ENCODE measurements around the gene CFAP46.
A peak's percentile ranks its signal among the peaks of the same experiment; 100 is the strongest.

Gene CFAP46

DNA sequence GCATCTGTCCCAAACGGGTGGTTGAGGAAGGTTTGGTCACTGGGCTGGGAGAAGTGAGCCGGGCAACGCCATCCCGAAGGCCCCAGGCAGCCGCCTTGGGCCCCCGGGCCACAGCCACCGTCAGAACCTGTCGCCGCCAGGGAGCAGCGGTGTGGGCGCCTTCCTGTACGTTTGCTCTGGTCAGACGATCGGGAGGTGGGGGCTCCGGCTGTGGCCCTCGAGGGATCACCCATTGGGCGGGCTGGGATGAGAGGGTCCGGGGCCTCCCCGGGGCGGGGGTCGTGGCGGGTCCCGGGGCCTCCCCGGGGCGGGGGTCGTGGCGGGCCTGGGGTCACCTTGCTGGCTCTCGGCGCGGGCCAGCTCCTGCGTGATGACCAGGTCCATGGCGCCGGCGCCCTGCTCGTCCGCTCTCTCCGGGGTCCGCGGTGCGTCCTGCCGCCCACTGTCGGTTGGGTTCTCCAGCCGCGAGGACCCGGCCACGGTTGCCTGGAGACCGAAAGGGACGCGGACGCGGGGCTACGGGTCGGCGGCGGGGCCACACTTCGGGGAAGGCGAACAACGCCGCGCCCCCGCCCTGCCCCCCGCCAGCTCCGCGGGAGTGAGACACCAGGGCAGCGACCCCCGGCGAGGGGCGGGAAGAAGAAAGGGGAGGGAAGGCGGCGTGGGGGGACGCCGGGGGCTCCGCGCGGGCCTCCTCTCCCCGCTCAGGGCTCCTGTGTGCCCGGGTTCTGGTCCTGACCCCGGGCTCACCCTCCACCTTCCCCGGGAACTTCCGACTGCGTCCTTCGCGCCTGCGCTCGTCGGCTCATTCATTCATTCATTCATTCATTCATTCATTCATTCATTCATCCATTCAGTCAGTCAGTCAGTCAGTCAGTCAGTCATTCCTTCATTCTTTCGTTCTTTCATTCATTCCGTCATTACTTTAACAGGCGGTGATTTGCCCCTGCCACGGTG, at the start of gene CFAP46:
Gene CFAP46, minus strand, starts transcription at position 470 of the 957 bp plus-strand sequence. Its CDS starts 86 bp downstream, at position 384.
- DNase-seq: peak in 1 of 3 experiments; percentile 29

DNA sequence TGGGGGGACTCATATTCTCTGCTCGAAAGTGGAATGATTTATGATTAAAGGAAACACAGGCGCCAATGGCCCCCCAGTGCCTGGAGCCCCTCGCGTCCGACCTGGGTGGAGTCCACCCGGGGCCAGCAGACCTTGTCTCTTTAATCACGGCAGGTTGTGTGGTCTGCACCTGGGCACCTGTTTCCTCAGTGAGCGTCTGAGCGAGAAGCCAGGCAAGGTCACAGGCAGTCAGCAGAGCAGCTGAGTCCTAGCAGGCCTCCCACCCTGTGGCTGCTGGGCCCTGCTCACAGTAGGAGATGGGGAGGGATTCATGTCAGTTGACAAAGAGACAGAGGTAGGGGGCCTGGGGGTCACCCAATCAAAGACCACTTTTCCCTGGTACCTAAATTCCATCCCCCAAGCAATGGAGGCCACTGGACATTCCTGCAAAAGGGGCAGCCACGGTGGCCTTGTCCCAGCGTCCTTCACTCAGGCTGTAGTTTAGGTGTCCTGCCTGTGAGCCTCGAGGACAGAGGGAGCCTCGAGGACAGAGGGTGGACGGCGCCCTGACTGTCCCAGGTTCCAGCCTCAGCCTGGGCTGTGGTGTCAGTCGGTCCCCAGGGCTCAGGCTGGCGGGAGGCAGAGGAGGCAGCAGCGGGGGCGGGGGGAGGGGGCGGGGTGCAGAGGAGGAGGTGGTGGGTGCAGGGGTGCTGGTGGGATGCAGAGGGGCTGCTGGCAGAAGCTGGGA, 49.5 kb upstream of the CFAP46 start:
- DNase-seq: no peak

DNA sequence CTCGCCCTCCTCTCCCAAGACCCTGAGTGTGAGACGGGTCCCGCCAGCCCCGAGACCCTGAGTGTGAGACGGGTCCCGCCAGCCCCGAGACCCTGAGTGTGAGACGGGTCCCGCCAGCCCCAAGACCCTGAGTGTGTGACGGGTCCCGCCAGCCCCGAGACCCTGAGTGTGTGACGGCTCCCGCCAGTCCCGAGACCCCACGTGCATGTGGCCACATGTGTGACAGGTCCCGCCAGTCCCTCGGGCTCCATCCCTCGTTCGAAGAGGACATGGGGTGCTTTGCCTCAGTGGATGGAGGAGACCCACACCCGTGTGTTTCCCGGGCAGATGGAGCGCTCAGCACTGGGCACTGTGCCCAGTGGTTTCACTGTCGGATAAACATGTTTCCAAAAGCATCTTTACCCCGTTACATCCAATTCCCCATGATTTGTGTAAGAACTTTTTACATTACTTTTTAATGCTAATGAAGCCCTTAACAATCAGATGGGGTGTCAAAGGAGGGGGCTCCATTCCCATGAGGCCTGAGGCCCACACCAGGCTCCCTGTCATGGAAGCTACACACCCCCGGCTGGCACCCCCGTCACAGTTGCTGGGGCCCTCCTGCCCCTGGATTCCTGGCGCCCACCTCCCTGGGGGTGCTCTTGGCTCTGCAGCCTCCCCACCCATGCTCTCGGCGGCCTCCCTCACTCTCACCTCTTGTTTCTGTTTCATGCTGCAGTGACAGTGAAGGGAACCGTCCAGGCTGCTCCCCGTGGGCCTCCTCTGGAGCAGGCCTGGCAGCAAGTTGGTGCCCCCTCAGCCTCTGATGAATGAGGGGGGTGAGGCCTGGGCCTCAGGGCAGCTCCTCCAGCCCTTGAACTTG, 48.5 kb upstream of the CFAP46 start:
- DNase-seq: no peak

DNA sequence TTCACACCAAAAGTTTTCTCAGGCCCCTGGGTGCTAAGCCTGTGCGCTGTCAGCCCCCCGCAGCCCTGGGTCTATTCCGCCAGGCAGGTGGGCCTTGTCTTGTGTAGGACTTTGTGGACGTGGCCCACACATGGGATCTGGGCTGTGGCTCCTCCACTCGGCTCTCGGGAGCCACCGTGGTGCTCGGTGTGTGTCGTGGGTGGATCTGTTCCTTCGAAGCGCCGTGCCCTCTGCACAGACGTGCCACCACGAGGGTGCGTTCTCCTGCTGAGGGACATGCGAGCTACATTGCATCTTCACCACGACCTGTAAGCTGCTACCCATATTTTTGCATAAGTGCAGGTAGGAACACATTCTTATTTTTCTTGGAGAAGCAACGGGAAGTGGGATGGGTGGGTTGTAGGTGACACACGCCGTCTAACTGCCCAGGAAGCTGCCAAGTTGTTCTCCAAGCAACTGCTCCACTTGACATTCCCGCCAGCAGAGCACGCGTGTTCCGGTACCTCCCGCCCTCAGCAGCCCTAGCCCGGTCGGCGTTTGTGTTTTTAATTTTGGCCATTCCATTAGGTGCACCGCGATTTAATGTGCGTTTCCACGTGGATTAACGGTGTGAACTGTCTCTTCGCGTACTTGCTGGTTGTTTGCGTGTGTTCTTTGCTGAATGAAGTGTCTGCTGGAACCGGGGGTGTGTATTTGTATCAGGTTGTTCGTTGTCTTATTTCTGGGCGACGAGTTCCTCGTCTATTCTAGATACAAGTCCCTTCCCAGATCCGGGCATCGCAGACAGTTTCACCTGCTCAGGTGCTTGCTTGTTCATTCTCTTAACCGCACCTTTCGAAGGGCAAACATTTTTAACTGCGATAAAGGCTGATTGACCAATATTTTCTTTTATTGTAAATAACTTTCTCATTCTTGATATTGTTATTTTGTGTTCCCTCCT, 47.4 kb upstream of the CFAP46 start:
- DNase-seq: no peak

DNA sequence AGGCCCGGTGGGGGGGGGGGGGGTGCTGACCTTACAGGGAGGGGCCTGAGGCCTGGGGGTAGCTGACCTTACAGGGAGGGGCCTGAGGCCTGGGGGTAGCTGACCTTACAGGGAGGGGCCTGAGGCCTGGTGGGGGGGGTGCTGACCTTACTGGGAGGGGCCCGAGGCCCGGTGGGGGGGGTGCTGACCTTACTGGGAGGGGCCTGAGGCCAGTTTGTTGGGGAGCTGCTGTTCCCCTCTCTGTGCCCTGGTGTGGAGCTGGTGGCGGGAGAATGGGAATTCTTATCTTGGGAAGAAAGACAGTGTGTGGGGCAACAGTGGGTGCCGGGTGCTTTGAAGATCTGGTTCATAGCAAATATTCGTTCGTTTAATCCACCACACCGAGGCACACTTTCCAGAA, 46.6 kb upstream of the CFAP46 start:
- no peak for DNase-seq

DNA sequence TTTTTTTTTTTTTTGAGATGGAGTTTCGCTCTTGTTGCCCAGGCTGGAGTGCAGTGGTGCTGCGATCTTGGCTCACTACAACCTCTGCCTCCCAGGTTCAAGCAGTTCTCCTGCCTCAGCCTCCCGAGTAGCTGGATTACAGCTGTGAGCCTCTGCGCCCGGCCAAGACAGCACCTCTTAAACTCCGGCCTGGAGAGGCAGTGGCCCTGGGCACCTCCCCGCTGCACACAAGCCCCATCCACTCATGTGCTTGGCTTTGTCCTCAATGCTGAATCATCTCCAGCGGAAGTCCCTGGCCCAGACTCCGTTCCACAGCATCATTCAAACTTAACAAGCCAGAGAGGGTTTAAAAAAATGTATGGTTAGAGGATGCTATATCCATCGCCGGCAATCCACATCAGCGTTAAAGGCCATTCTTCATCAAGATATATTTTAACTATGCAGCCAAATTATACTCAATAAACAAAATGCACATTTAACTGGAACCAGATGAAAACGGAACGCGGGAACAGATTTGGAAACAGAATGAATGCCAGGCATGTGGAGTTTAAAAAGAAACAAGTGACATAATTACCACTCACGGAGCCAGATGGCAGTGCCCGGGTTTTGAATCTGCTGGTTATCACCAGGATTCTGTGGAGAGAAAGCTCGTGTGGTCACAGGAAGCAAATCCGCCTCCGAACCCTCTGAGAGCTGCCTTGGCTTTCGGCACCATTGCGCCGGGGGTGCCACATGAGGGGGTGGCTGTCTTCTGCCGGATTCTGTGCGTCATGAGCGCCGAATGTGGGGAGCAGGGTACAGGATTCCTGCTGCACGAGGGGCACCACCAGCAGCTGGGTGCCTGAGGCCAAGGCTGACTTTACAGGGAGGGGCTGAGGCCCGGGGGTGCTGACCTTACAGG, 45.6 kb upstream of the CFAP46 start:
- DNase-seq: no peak

GRCh38 chr10:132986978-132987377, 44.6 kb upstream of the CFAP46 start:
- DNase-seq: no peak

DNA sequence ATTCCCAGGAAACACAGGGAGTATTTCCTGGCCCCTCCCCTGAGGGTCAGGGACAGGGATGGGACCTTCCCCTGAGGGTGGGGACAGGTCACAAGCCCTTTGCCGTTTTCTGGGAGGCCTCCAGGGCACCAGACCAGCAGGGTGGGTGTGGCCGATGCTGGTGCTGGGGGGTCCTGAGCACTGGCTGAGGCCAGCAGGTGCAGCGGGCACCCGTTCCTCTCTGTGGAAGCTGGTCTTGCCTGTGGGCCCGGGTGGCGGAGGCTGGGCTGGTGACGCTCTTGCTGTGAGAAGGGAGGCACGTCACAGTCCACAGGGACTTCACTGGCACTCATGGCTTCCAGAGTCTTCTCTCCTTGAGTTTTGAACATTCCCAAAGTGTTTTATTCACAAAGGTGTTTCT, 44.2 kb upstream of the CFAP46 start:
- no peak for DNase-seq

- DNase-seq: no peak
Observed at GRCh38 chr10:132986076-132986475, 43.7 kb upstream of the CFAP46 start.

- DNase-seq: no peak
Observed at GRCh38 chr10:132985546-132985900, 43.2 kb upstream of the CFAP46 start.

- no peak for DNase-seq
Observed at GRCh38 chr10:132984801-132985545, 42.6 kb upstream of the CFAP46 start.

- DNase-seq: no peak
Observed at GRCh38 chr10:132984008-132984295, 41.6 kb upstream of the CFAP46 start.

DNA sequence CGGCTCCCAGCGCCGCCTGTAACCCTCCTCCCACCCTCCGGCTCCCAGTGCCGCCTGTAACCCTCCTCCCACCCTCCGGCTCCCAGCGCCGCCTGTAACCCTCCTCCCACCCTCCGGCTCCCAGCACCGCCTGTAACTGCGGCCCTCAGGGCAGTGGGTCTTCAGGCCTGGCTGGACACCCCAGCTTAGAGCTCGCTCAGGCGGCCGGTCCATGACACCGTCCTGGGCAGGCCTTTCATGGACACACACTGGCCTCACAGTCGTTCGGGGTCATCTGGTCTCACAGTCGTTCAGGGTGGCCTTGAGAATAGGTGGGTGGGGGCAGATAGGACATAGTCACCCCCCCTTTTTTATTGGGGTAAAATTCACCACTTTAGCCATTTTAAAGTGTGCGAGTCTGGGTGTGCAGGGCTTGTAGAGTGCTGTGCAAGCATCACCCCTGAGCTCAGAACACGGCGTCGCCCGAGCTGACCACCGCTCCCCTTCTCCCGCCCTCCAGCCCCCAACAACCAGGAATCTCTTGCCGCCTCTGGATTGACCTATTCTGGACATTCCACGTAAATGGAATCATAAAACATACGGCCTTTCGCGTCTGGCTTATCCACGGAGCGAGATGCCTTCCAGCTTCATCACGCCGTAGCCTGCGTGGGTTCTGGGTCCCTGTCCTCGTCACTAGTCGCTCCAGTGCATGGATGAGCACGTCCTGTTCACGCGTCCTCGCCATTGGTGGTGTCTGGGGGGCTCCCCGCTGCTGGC, 41.1 kb upstream of the CFAP46 start:
- DNase-seq: no peak

- DNase-seq: no peak
Observed at GRCh38 chr10:132982301-132982989, 40.1 kb upstream of the CFAP46 start.

GRCh38 chr10:132981746-132982145, 39.4 kb upstream of the CFAP46 start:
- DNase-seq: no peak

DNA sequence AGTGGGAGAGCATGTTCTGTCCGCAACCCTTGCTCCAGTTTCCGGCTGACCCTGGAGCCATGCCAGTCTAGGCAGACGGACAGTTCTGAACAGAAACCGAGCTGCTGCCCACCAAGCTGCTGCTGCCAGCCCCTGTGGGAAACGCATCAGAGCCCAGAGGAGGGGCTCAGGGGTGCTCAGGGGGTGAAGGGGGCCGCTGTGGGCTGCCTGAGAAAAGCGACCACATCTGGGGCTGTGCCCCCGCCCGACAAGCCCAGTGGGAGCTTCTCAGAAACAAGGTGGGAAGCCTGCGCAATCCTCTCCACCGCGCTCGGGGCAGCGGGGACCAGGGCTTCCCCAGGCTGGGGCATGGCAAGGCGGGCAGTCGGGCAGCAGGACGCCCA, 38.8 kb upstream of the CFAP46 start:
- no peak for DNase-seq

- DNase-seq: no peak
Observed at GRCh38 chr10:132980426-132981172, 38.2 kb upstream of the CFAP46 start.
